ENCODE measurements around the gene ASPHD2.
"Not testable (repeated sequence)": the region's sequence is repeated elsewhere in the genome, so short reads cannot be mapped to it uniquely, and the experiment has no call there.

The ASPHD2 gene

GRCh38 chr22:26416670-26417276 is 12.3 kb upstream of the ASPHD2 start:
- no peak for DNase-seq

DNA sequence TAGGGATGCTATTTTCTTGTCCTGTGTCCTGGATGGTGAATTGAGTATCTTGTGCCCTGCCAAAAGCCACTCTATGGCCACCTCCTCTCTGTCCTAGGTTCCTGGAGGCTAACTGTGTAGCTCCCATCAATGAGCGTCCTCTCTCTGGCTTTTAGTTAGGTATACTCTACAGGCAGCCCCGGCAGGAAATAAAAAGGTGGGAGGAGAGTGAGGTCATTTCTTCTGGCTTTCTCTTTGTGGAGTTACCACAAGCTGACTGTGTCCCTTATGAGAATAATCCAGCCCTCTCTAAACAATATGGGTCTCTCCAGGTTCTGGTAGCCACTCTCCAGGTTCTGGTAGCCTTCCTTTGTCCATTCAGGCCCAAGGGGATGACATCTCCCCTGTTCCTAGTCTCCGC is 11.7 kb upstream of the ASPHD2 start:
- DNase-seq: no peak

DNA sequence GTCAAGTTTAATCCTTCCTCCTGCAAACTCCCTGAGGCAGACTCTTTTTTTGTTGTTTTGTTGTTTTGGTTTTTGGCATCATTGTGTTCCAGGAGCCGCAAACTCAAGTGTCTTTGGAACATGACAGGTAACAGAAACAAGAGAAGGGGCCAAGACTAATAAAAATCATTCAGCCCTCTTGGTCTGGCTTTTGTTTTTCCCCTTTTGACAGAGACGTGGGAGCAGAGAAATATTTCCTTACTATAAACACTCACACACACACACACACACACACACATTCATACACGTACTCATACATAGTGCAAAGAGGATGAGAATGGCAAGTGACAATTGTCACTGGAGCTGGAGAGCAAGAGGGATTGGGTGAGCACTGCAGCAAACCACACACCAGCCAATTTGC is 10.4 kb upstream of the ASPHD2 start:
- DNase-seq: no peak

- no peak for DNase-seq
Measured at GRCh38 chr22:26426924-26427323, 2.1 kb upstream of the ASPHD2 start.

- no peak for DNase-seq
Measured at GRCh38 chr22:26429458-26430286, 612 bp downstream of the ASPHD2 start.

DNA sequence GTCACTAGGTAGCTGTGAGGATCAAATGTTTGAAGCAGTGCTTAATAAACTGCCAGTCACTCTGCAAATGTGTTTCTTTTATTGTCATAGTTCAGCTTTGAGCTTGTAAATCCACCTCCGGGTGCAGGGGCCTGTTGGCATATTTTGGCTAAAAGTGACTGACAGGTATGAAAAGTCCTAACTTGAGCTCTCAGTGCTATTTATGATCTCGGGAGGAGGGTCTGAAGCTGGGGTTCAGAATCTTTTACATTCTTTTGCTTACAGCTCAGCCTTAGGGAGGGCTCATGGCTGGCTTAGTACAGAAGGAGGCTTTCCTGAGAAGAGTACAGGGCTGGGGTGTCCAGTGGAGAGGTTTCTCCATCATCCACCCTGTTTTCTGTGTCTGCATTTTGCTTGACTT is 1.5 kb downstream of the ASPHD2 start:
- DNase-seq: no peak

DNA sequence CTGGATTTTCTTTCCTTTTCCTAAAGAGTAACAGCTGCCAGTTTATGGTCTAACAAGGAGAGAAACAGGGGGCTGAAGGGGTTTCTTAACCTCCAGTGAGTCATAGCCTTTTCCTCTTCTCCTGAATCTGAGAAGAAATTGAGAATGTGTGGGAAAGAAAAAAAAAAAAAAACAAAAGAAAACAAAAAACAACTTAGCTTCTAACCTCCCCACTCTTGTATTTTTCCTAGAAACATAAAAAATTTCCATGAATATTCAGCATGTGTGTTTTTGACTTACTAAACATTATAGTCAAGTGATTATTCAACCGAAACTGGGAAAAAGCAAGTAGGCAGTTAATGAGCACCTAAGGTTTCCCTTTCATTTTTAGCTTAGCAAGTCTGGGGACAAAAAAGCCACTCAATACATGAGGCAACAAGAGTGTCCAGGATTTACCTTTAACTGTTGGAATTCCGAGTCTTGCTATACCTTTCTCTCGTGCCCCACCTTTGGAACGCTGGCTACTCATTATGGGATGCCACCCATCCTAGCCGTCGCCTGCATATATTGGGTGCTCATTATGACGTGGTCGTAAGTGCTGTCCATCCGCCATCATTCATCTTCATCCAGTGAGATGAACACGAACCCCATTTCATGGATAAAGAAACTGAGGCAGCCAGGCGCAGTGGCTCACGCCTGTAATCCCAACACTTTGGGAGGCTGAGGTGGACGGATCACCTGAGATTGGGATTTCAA is 2.4 kb downstream of the ASPHD2 start:
- no peak for DNase-seq

- no peak for DNase-seq
Measured at GRCh38 chr22:26432619-26433311, 3.7 kb downstream of the ASPHD2 start.

DNA sequence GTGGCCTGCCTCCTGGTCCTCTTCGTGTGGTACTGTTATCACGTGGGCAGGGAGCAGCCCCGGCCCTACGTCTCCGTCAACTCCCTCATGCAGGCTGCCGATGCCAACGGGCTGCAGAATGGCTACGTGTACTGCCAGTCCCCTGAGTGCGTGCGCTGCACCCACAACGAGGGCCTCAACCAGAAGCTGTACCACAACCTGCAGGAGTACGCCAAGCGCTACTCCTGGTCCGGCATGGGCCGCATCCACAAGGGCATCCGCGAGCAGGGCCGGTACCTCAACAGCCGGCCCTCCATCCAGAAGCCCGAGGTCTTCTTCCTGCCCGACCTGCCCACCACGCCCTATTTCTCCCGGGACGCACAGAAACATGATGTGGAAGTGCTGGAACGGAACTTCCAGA is 4.7 kb downstream of the ASPHD2 start:
- no peak for DNase-seq

DNA sequence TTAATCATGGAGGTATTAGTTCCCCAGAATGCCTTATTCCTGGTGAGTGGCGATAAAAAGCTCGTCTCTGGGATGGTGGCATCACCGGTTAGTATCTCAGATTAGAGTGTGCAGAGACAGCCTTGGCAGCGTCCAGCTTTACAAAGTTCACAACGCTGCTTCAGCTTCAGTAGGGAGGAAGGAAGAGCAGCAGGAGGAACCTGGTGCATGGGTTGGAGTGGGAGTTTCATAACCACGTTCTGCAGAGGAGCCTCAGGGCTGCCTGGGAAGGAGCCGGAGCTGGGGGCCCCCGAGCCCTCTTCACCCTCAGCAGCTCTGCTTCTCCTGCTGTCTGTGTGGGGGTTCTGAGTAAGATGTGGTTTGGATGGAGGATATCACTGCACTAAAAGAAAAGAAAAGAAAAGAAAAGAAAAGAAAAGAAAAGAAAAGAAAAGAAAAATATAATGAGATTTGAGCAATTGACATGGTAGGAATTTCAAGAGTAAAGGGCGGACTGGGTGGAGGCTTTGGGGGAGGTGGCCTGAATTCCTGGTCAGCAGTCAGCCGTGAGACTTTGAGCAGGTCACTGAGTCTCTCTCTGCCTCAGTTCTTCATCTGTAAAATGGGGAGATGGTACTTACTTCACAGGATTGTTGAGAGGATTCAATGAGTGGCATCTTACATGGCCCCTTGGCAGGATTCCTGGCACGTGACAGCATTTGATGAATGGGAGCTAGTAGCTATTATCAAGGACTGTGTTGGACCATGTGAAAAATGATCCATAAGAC is 6.5 kb downstream of the ASPHD2 start:
- no peak for DNase-seq

GRCh38 chr22:26436903-26437515 is 7.9 kb downstream of the ASPHD2 start:
- no peak for DNase-seq

DNA sequence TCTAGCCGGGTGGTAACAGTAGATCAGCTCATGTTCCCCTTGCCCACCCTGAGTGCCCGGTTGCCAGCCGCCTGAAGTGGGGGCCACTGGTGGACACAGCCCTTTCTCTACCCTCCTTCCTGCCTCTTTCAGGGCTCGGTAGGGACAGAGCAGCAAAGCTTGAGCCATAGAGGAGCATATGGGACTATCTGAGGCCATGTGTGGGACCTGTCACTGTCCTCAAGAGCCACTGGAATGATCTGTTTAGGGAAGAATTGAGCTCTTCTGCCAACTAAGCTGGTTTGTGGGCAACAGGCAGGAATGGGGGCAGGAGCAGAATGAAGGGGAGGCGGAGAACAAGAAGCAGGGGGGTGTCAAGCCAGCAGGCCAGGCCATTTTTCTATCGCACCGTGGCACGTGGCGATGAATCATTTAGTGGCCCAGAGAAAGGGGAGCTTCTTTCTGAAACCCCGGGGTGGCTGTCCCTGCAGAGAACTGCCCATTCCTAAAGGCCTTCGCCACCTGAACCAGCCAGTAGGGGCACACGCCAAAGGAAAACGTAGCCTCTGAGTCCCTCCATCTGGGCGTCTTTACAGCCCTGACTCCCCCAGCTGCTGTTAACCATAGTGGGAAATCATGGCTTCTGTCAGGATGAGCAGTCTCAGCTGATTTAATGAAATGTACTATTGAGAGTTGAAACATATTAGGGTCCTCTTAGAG is 8.8 kb downstream of the ASPHD2 start:
- no peak for DNase-seq

DNA sequence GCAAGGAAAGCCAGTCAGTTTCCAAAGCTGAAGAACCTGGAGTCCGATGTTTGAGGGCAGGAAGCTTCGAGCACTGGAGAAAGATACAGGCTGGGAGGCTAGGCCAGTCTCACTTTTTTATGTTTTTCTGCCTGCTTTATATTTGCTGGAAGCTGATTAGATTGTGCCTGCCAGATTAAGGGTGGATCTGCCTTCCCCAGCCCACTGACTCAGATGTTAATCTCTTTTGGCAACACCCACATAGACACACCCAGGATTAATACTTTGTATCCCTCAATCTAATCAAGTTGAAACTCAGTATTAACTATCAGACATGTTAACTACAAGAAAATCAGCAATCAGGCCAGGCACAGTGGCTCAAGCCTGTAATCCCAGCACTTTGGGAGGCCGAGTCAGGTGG is 9.7 kb downstream of the ASPHD2 start:
- not testable (repeated sequence) for DNase-seq

- no peak for DNase-seq
Measured at GRCh38 chr22:26439559-26439958, 10.5 kb downstream of the ASPHD2 start.

- no peak for DNase-seq
Measured at GRCh38 chr22:26442086-26442756, 13.2 kb downstream of the ASPHD2 start.

DNA sequence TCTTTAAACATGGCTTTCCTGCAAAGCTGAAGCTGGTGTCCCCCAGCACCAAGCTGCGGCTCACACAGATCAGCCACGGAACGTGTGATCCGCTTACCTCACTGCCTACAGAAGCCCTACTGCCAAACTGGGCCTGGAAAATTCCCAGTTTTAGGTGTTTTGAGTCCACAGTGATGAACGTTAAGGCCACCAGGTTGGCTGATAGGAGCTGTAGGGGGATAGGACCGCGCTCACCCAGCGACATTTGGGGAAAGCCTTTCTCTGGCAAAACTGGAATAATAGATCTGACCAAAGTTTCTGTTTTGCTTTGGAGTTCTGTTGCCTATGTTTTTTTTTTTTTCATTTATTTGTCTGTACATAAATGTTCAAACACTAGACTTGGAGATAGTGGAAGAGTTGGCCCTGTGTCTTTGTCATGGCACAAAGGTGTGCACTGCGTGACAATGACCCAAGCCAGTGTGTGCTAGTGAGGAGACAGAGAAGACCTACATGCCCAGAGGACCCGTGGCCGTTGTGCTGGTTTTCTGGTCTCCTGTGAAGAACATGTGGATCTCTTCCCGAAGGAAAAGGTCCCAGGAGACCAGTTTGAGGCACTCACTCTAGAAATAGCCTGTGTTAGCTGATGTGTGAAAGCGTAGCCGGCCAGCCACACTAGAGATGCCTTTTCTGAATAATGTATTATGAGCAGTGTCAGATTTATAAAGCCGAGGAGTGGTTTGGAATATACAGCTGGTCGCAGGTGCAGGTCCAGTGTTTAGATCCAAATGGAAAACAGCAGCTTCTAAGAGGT is 15.0 kb downstream of the ASPHD2 start:
- no peak for DNase-seq

- DNase-seq: no peak
Measured at GRCh38 chr22:26444777-26445176, 15.7 kb downstream of the ASPHD2 start.

GRCh38 chr22:26445577-26446275 is 16.7 kb downstream of the ASPHD2 start:
- no peak for DNase-seq

GRCh38 chr22:26446808-26447515 is 17.9 kb downstream of the ASPHD2 start:
- no peak for DNase-seq

All from activated gamma-delta T cell (primary cell).